Endothelial cell (in vitro differentiated cells): Measurements from ENCODE around the gene RERE. TPM values are rescaled to one million over a fixed set of nuclear protein-coding genes. Genes with fewer than 3 reads are reported as not detected.

Experiments
- DNase-seq: peaks from one replicate; pipeline ENCODE4 v3.0.0; 2021; ENCODE audit warnings: low spot score
- H3K27ac Mint-ChIP-seq: one replicate; pipeline ENCODE4 v1.8.0; 2021; ENCODE audit warnings: mixed read lengths, inconsistent platforms; ENCODE audit not compliant: unreplicated experiment
- H3K27me3 Mint-ChIP-seq: one replicate; pipeline ENCODE4 v1.8.0; 2021; ENCODE audit warnings: mild to moderate bottlenecking, moderate library complexity, mixed read lengths, inconsistent platforms; ENCODE audit not compliant: unreplicated experiment
- H3K36me3 Mint-ChIP-seq: one replicate; pipeline ENCODE4 v1.8.0; 2021; ENCODE audit warnings: mild to moderate bottlenecking, low read depth, mixed read lengths, inconsistent platforms; ENCODE audit not compliant: unreplicated experiment
- H3K4me1 Mint-ChIP-seq: one replicate; pipeline ENCODE4 v1.8.0; 2021; ENCODE audit warnings: mild to moderate bottlenecking, mixed read lengths, inconsistent platforms; ENCODE audit not compliant: unreplicated experiment
- H3K4me3 Mint-ChIP-seq: one replicate; pipeline ENCODE4 v1.8.0; 2021; ENCODE audit warnings: mild to moderate bottlenecking, mixed read lengths, inconsistent platforms; ENCODE audit not compliant: unreplicated experiment
- H3K9me3 Mint-ChIP-seq: one replicate; pipeline ENCODE4 v1.8.0; 2021; ENCODE audit warnings: mixed read lengths, inconsistent platforms; ENCODE audit not compliant: unreplicated experiment
- total RNA-seq: library from RNA; stranded (reverse); fragmentation: NEBNext Ultra II Directional; extraction: Animal tissue kit (Norgen Biotek cat#: 25700); gene quantifications from one replicate; pipeline ENCODE4 v1.2.1, GENCODE V29; 2021; ENCODE audit not compliant: unreplicated experiment
- TF ChIP-seq, protein P1 (sequence below): fragments of 200-600 bp; sonication (generic); IDR thresholded peaks from one replicate; pipeline ENCODE4 v1.5.0; 2021; ENCODE audit warnings: antibody characterized with exemption; ENCODE audit not compliant: unreplicated experiment

The RERE gene
- total RNA-seq, 1 donor from 2014 or later, result 115 TPM

DNA sequence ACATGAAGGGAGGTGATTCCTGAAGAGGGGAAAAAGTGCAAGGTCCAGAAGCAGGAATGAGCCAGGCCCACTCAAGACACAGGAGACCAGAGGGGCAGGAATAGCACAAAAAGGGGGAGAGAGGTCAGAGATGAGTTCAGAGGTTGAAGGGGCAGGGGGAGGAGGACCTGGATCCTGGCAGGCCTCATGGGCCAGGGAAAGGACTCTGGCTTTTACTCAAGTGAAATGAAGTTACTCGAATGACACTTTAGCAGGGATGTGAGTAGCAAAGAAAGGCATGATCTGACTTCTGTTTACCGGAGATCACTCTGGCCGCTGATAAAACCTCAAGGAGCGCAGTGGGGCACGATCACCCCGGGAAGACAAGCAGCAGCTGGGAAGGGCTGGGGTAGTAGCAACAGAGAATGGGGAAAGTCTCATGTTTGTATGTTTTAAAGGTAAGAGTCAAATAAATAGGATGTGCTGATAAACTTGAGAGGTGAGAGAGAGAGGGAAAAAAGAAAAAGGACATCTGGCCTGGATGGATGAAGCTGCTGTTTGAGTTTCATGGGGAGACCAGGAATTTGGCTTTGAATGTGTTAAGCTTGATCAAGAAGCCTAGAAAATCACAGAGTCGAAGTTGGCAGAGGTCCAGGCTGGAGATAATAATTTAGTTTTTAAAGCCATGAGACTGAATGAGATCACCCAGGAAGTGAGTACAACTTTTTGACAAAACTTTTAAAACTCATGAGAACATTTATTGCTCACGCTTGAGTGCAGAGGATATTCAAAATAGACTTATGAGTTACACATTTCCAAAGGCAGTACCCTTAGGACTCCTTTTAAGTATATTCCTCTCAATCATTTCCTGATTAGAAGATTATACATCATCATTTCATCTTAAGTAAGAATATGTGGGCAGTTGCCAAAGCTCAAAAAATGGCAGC is 156.0 kb downstream of the RERE start:
- peaks cover 9% of the 10 kb centered on the region for H3K4me1 Mint-ChIP-seq
- H3K36me3 Mint-ChIP-seq, result no peaks in the 10 kb centered on the region
- H3K4me3 Mint-ChIP-seq, result no peak overlapping the region
- TF ChIP-seq, protein P1, sequence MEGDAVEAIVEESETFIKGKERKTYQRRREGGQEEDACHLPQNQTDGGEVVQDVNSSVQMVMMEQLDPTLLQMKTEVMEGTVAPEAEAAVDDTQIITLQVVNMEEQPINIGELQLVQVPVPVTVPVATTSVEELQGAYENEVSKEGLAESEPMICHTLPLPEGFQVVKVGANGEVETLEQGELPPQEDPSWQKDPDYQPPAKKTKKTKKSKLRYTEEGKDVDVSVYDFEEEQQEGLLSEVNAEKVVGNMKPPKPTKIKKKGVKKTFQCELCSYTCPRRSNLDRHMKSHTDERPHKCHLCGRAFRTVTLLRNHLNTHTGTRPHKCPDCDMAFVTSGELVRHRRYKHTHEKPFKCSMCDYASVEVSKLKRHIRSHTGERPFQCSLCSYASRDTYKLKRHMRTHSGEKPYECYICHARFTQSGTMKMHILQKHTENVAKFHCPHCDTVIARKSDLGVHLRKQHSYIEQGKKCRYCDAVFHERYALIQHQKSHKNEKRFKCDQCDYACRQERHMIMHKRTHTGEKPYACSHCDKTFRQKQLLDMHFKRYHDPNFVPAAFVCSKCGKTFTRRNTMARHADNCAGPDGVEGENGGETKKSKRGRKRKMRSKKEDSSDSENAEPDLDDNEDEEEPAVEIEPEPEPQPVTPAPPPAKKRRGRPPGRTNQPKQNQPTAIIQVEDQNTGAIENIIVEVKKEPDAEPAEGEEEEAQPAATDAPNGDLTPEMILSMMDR, result no peak
- no peaks in the 10 kb centered on the region for H3K9me3 Mint-ChIP-seq
- DNase-seq, result no peak
- no peaks in the 10 kb centered on the region for H3K27me3 Mint-ChIP-seq
- H3K27ac Mint-ChIP-seq, result no peak overlapping the region

DNA sequence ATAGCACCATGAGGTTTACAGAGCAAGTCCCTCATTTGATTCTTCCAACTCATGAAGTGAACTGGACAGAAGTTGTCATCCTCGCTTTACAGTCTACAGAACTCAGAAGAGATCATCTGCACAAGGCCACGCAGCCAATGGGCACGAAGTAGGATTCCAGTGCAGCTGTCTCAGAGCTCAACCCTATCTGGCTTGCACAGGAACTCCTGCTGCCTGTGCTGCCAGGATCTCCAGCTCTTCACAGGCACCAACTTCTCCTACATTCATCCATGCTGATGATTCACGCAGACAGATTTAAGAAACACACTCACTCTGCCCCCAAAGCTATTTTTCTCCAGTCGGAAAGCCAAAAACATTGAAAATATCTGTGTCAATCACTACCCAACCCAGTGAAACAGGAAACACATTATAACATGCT is 157.0 kb downstream of the RERE start:
- H3K4me3 Mint-ChIP-seq, result no peak overlapping the region
- peaks cover 9% of the 10 kb centered on the region for H3K36me3 Mint-ChIP-seq
- no peak for DNase-seq
- H3K9me3 Mint-ChIP-seq, result no peaks in the 10 kb centered on the region
- TF ChIP-seq, protein P1, result no peak
- no peaks in the 10 kb centered on the region for H3K27me3 Mint-ChIP-seq
- H3K4me1 Mint-ChIP-seq, result peaks cover 3% of the 10 kb centered on the region
- H3K27ac Mint-ChIP-seq, result no peak overlapping the region

DNA sequence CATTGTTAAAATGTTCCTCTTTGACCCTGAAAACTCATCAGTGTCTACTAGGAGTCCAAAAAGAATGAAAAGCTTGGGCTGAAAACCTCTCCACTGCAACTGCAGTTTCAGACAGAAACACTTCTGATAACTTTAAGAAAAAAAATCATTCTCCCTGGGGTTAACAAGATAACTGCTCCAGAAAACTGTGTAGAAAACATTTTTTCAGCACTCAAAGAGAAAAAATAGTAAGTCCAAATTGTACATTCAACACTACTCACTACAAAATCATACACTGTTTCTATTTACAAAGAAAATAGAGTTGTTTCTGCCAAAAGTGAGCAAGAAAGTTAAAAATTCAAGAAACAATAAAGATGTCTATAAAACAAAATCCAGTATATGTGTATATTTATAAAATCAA is 157.8 kb downstream of the RERE start:
- H3K4me1 Mint-ChIP-seq, result peaks cover 3% of the 10 kb centered on the region
- H3K4me3 Mint-ChIP-seq, result no peak overlapping the region
- no peaks in the 10 kb centered on the region for H3K27me3 Mint-ChIP-seq
- no peak overlapping the region for H3K27ac Mint-ChIP-seq
- TF ChIP-seq, protein P1, result no peak
- H3K36me3 Mint-ChIP-seq, result peaks cover 9% of the 10 kb centered on the region
- DNase-seq, result no peak
- H3K9me3 Mint-ChIP-seq, result no peaks in the 10 kb centered on the region

DNA sequence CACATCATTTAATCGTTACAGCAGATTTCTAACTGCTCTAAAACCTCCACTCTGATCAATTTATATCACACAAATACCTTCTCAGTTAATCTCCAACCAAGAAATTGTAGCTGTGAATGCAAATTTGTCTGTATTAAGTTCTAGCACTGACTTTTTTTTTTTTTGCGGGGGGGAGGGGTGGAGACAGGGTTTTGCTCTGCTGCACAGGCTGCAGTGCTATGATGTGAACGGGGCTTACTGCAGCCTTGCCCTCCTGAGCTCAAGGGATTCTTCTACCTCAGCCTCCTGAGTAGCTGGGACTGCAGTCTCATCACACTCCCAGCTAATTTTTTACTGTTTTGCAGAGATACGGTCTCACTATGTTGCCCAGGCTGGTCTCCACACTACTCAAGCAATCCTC is 163.6 kb downstream of the RERE start:
- no peaks in the 10 kb centered on the region for H3K27me3 Mint-ChIP-seq
- TF ChIP-seq, protein P1, result no peak
- H3K27ac Mint-ChIP-seq, result no peak overlapping the region

DNA sequence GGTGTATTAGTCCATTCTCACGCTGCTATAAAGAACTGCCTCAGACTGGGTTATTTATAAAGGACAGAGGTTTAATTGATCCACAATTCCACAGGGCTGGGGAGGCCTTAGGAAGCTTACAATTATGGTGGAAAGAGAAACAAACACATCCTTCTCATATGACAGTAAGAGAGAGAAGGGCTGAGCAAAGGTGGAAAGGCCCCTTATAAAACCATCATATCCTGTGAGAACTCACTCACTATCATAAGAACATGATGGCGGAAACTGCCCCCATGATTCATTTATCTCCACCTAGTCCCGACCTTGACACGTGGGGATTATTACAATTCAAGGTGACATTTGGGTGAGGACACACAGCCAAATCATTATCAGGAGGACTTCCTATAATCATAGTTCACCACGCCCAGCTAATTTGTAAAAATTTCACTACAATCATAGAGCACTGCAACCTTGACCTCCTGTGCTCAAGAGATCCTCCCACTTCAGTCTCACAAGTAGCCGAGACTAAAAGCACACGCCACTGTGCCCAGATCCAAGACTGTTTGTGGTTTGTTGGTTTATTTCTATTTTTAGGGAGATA is 164.9 kb downstream of the RERE start:
- DNase-seq, result no peak
- H3K27me3 Mint-ChIP-seq, result no peaks in the 10 kb centered on the region

More for the DNA sequence above, 163.6 kb downstream of the RERE start:
- Mint-ChIP-seq H3K9me3 (no peaks in the 10 kb centered on the region), H3K4me1 (peaks cover 23% of the 10 kb centered on the region), H3K36me3 (peaks cover 9% of the 10 kb centered on the region), H3K4me3 (no peak overlapping the region)
- no peak for DNase-seq

More for the DNA sequence above, 164.9 kb downstream of the RERE start:
- Mint-ChIP-seq H3K4me1 (peaks cover 24% of the 10 kb centered on the region), H3K9me3 (no peaks in the 10 kb centered on the region), H3K27ac (peak overlapping the region; percentile 36), H3K4me3 (peak overlapping the region; percentile 42), H3K36me3 (peaks cover 9% of the 10 kb centered on the region)
- TF ChIP-seq, protein P1, result no peak
